AG04450 (cell line): ENCODE data around the gene FAM193B. TPM values are rescaled to one million over a fixed set of nuclear protein-coding genes. Genes with fewer than 3 reads are reported as not detected.

ENCODE experiments used
- CTCF ChIA-PET: fragments of 300-600, 350-600 bp; formaldehyde crosslinking; extraction: SDS; loops from one replicate; lab custom pipeline; 2022; ENCODE audit warnings: antibody characterized with exemption, inconsistent platforms; lab: Charles Lee
- POLR2A ChIA-PET: fragments of 350-600 bp; formaldehyde crosslinking; extraction: SDS; loops from one replicate; lab custom pipeline; 2021; ENCODE audit warnings: antibody characterized with exemption, inconsistent platforms; lab: Yijun Ruan, JAX
- DNase-seq: peaks from one replicate; pipeline ENCODE4 v3.0.0-alpha.2; 2011; ENCODE audit warnings: low read depth, low spot score
- H3K27ac ChIP-seq: one replicate; pipeline ENCODE4 v1.5.1; 2012; ENCODE audit warnings: low read depth, low read length, control low read depth
- H3K27me3 ChIP-seq: one replicate; pipeline ENCODE4 v1.6.0; 2012; ENCODE audit warnings: low read length; ENCODE audit not compliant: control insufficient read depth, insufficient read depth
- H3K4me3 ChIP-seq: 2 replicates; pipeline ENCODE4 v1.5.1; 2011; ENCODE audit warnings: mild to moderate bottlenecking, low read depth, low read length, control low read depth
- H3K9me3 ChIP-seq: 2 replicates; pipeline ENCODE4 v1.5.1; 2012; ENCODE audit warnings: low read length; ENCODE audit not compliant: control insufficient read depth, insufficient read depth
- polyA plus RNA-seq: library from polyadenylated mRNA; depleted of rRNA; stranded (reverse); fragments of >200 nt; gene quantifications from 2 replicates; pipeline ENCODE4 v1.2.3, GENCODE V29; 2011
- TF ChIP-seq, protein P1 (sequence below): IDR thresholded peaks from 2 replicates; pipeline ENCODE4 v1.5.1; 2011; ENCODE audit warnings: low read depth, low read length, control low read depth, inconsistent platforms

The FAM193B gene
- polyA plus RNA-seq, 1 experiment: 30.1 TPM

DNA sequence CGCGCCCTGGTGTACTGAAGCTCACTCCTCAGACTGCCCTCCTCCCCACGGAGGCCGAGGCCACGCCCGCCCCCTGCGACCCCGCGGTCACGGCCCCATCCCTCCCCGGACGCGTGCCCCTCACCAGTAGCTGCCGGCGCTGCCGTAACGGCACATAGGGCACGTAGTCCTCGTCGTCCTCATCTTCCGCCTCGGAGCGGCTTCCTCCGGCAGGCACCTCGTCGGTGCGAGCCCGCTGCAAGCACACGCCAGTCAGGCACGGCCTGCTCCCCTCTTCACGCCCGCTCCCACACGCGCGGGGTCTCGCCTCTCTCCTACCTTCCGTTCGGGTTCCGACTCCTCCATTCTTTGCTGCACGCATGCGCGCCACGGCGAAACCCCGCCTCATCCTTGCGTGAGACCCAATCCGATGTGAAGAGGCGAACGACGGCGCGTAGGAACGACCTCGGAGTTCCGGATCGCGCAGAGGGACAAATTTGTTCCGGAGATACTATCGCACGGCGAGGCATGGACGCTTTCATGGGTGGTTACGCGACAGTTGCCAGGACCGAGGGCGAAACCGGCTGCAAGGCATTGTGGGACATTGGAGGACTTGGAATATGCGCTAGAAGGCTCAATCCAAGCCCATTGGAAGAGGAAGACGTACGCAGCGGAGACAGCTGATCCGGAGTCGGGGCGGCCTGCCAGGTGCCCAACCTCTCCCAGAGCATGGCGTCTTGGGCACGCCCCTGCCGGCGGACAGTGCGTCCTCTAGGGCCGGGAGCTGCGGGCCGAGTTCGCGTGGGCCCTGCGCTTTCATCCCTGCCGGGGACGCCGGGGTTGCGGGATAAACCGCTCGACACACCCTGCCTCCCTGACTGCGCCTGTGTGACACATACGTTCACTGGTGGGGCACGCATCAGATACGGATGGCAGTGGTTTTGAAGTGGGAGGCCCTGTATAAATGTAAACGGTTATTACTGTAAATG, 37.5 kb downstream of the FAM193B start, which contains the start of gene DDX41:
Gene DDX41, minus strand, starts transcription at position 361 of the 968 bp plus-strand sequence. Its CDS starts 16 bp downstream, at position 345.
- peak within 1 kb of the TSS; percentile 97 for H3K4me3 ChIP-seq
- ChIA-PET CTCF (interaction anchor here (1.3 to 5.2 kb wide), 2 partner anchors 15 to 90 kb away, joined by 3 to 40 read pairs; no protein-coding TSS in a partner anchor), POLR2A (interaction anchor here (0.6 to 2.7 kb wide), 12 partner anchors 9 to 188 kb away, joined by 3 to 20 read pairs (median 5); partner anchors contain the start of genes PDLIM7 and TMED9)
- no peaks in the 10 kb centered on the region for H3K9me3 ChIP-seq
- TF ChIP-seq, protein P1, sequence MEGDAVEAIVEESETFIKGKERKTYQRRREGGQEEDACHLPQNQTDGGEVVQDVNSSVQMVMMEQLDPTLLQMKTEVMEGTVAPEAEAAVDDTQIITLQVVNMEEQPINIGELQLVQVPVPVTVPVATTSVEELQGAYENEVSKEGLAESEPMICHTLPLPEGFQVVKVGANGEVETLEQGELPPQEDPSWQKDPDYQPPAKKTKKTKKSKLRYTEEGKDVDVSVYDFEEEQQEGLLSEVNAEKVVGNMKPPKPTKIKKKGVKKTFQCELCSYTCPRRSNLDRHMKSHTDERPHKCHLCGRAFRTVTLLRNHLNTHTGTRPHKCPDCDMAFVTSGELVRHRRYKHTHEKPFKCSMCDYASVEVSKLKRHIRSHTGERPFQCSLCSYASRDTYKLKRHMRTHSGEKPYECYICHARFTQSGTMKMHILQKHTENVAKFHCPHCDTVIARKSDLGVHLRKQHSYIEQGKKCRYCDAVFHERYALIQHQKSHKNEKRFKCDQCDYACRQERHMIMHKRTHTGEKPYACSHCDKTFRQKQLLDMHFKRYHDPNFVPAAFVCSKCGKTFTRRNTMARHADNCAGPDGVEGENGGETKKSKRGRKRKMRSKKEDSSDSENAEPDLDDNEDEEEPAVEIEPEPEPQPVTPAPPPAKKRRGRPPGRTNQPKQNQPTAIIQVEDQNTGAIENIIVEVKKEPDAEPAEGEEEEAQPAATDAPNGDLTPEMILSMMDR: 0 out of 2 replicates have a peak, but pooled peaks have one; percentile 11
- DNase-seq: peak; percentile 98
- peak within 1 kb of the TSS; percentile 85 for H3K27ac ChIP-seq
- no peaks in the 10 kb centered on the region for H3K27me3 ChIP-seq

DNA sequence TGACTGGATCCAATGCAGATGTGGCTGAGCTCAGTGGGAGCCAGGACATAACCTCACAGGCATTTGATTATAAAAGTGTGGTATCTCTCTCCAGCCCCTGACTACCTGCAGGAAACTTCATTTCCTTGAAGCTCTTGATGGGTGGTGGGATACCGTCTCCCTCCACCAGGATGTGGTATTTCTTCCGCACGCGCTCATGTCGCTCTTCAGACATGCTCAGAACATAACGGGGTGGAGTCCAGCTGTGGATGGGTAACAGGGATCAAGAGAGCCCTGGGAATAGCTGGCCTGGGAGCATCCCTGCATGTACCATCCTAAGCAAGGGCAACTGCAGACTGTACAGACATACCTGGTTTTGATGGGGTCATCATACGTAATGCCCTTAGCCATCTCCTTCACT, 38.8 kb downstream of the FAM193B start:
- TF ChIP-seq, protein P1: no peak
- H3K27me3 ChIP-seq: no peaks in the 10 kb centered on the region
- peak overlapping the region; percentile 97 for H3K4me3 ChIP-seq
- H3K9me3 ChIP-seq: no peaks in the 10 kb centered on the region
- no peak for DNase-seq
- POLR2A ChIA-PET: interaction anchor here (0.6 to 2.7 kb wide), 7 partner anchors 7 to 81 kb away, joined by 3 to 20 read pairs (median 4); partner anchors contain the start of genes PDLIM7 and TMED9
- no peak overlapping the region for H3K27ac ChIP-seq
- CTCF ChIA-PET: interaction anchor here (0.6 to 5.2 kb wide), 3 partner anchors 9 to 92 kb away, joined by 3 to 40 read pairs (median 5); no protein-coding TSS in a partner anchor

DNA sequence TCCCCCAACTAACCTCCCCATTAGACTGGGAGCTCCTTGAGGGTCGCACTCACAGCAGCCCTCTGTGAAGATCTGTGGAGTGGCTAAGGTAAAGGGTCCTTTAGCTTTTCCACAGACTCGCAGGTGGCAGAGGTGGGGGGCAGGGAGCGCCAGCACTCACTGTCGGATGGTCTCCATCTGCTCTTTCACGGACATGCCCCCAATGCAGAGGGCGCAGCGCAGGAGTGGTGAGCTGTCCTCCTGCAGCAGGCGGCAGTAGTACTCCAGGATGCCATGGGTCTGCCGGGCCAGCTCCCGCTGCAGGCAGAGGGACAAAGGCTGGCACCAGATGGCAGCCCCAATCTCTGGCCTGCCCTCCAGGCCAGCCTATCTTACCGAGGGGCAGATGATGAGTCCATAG, 39.8 kb downstream of the FAM193B start:
- Histone ChIP-seq H3K27me3 (no peaks in the 10 kb centered on the region), H3K4me3 (no peak overlapping the region), H3K9me3 (no peaks in the 10 kb centered on the region), H3K27ac (no peak overlapping the region)
- DNase-seq: no peak
- ChIA-PET CTCF (interaction anchor here (1.2 to 5.2 kb wide), 2 partner anchors 13 to 124 kb away, joined by 3 to 40 read pairs; no protein-coding TSS in a partner anchor), POLR2A (no interaction called here)
- TF ChIP-seq, protein P1: no peak

DNA sequence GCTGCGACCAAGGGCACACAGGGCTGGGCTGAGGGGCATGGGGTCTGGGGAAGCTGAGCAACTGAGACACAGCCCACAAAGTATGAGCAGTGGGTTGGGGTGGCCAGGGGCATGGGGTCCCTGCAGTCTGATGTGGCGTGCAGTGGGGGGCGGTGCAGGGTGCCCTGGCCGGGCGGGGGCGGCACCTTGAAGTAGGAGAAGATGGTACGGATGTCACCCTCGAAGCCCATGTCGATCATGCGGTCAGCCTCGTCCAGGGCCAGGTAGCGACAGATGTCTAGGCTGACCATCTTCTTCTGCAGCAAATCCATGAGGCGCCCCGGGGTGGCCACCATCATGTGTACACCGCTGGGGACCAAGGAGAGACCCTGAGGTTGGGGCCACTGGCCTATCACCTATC, 40.9 kb downstream of the FAM193B start:
- TF ChIP-seq, protein P1: no peak
- H3K9me3 ChIP-seq: no peaks in the 10 kb centered on the region
- CTCF ChIA-PET: interaction anchor here (5.2 kb wide), 1 partner anchor 12 kb away, joined by 40 read pairs; no protein-coding TSS in a partner anchor
- H3K27me3 ChIP-seq: no peaks in the 10 kb centered on the region
- DNase-seq: no peak
- no peak overlapping the region for H3K4me3 ChIP-seq
- POLR2A ChIA-PET: no interaction called here
- no peak overlapping the region for H3K27ac ChIP-seq
